Mesothelial cell of epicardium (in vitro differentiated cells): ENCODE results near the gene FCRLA. TPM values are rescaled to one million over a fixed set of nuclear protein-coding genes. Genes with fewer than 3 reads are reported as not detected.
A peak's percentile ranks its signal among the peaks of the same experiment; 100 is the strongest.

ENCODE experiments used
- DNase-seq, 2 experiments: peaks; one replicate each; pipeline ENCODE4 v3.0.0; 2021; ENCODE audit warnings: low spot score in 2 of 2; ENCODE audit not compliant: unreplicated experiment in 2 of 2
- H3K27ac Mint-ChIP-seq: 2 replicates; pipeline ENCODE4 v1.8.0; 2021; ENCODE audit warnings: mixed read lengths
- H3K27me3 Mint-ChIP-seq: 2 replicates; pipeline ENCODE4 v1.8.0; 2021; ENCODE audit warnings: low read depth, mixed read lengths
- H3K36me3 Mint-ChIP-seq: 2 replicates; pipeline ENCODE4 v1.8.0; 2021; ENCODE audit warnings: mixed read lengths
- H3K4me1 Mint-ChIP-seq: 2 replicates; pipeline ENCODE4 v1.8.0; 2021; ENCODE audit warnings: mixed read lengths
- H3K4me3 Mint-ChIP-seq: 2 replicates; pipeline ENCODE4 v1.8.0; 2021; ENCODE audit warnings: mild to moderate bottlenecking, moderate library complexity, mixed read lengths
- H3K9me3 Mint-ChIP-seq: 2 replicates; pipeline ENCODE4 v1.8.0; 2021; ENCODE audit warnings: mixed read lengths
- total RNA-seq: library from RNA; stranded (reverse); gene quantifications from 3 replicates; pipeline ENCODE4 v1.2.1, GENCODE V29; 2021
- TF ChIP-seq, protein P1 (sequence below): fragments of 200-600 bp; sonication (generic); IDR thresholded peaks from one replicate; pipeline ENCODE4 v1.5.0; 2021; ENCODE audit warnings: antibody characterized with exemption; ENCODE audit not compliant: unreplicated experiment

The FCRLA gene
- total RNA-seq, 1 donor from 2014 or later: not detected

DNA sequence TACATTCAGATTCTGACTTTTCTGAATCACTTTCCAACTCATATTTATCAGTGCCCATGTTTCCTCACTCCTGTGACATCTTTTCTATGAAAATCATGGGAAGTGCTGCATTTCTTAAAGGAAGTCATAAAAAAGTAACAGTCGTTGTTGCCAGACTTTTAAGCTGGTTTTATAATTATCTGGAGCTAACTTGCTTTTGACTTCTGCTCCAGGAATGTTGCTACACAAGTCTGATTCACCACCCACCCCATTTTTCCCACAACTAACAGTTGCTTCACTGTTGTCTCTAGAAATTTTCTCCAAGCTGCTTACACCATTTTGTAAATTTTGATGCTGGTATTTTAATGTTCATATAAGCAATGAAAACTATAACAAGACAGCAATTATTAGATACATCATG lies 26.5 kb downstream of the FCRLA start:
- H3K9me3 Mint-ChIP-seq: no peaks in the 10 kb centered on the region
- H3K27me3 Mint-ChIP-seq: peaks cover 3% of the 10 kb centered on the region
- no peak overlapping the region for H3K4me3 Mint-ChIP-seq
- DNase-seq: no peak
- TF ChIP-seq, protein P1, sequence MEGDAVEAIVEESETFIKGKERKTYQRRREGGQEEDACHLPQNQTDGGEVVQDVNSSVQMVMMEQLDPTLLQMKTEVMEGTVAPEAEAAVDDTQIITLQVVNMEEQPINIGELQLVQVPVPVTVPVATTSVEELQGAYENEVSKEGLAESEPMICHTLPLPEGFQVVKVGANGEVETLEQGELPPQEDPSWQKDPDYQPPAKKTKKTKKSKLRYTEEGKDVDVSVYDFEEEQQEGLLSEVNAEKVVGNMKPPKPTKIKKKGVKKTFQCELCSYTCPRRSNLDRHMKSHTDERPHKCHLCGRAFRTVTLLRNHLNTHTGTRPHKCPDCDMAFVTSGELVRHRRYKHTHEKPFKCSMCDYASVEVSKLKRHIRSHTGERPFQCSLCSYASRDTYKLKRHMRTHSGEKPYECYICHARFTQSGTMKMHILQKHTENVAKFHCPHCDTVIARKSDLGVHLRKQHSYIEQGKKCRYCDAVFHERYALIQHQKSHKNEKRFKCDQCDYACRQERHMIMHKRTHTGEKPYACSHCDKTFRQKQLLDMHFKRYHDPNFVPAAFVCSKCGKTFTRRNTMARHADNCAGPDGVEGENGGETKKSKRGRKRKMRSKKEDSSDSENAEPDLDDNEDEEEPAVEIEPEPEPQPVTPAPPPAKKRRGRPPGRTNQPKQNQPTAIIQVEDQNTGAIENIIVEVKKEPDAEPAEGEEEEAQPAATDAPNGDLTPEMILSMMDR: no peak
- peak overlapping the region; percentile 74 for H3K27ac Mint-ChIP-seq
- no peaks in the 10 kb centered on the region for H3K36me3 Mint-ChIP-seq
- peaks cover 45% of the 10 kb centered on the region for H3K4me1 Mint-ChIP-seq

DNA sequence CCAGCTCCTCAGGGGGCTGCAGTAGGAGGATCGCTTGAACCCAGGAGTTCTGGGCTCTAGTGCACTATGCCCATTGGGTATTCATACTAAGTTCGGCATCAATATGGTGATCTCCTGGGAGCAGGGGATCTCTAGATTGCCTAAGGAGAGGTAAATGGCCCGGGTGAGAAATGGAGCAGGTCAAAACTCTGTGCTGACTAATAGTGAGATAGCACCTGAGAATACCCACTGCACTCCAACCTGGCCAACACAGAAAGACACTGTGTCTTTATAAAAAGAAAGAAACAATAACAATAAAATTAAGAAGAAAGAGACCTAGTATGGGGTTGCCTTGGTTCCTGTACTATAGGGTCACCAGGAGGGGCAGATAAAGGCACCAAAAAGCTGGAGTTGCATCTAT lies 28.8 kb downstream of the FCRLA start:
- H3K4me3 Mint-ChIP-seq: no peak overlapping the region
- H3K27me3 Mint-ChIP-seq: peaks cover 3% of the 10 kb centered on the region
- no peak for DNase-seq
- no peaks in the 10 kb centered on the region for H3K36me3 Mint-ChIP-seq
- H3K27ac Mint-ChIP-seq: no peak overlapping the region
- peaks cover 26% of the 10 kb centered on the region for H3K4me1 Mint-ChIP-seq
- no peaks in the 10 kb centered on the region for H3K9me3 Mint-ChIP-seq
- TF ChIP-seq, protein P1: no peak

- TF ChIP-seq, protein P1: no peak
- DNase-seq: no peak
- no peaks in the 10 kb centered on the region for H3K36me3 Mint-ChIP-seq
- peaks cover 20% of the 10 kb centered on the region for H3K4me1 Mint-ChIP-seq
- H3K27me3 Mint-ChIP-seq: peaks cover 3% of the 10 kb centered on the region
- H3K4me3 Mint-ChIP-seq: no peak overlapping the region
- H3K27ac Mint-ChIP-seq: no peak overlapping the region
- no peaks in the 10 kb centered on the region for H3K9me3 Mint-ChIP-seq
Observed at GRCh38 chr1:161736335-161736969, 29.4 kb downstream of the FCRLA start.

DNA sequence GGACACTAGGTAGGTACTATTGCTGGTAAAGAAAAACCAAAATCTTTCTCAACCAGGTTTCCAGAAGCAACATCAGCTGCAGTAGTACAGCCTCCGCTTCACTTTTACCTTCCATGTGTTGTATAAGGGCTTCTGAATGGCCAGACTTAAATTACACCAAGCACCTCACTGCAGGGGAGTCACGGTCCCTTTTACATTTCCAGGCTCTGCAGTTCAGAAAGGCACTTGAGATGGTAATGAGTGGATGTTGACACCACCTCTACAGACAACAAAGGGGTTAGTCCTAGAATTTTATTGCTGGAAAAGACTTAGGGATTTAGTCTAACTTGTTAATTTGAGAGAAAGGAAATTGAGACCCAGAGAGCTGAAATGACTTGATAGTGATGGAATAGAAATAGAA lies 30.6 kb downstream of the FCRLA start:
- no peaks in the 10 kb centered on the region for H3K9me3 Mint-ChIP-seq
- H3K4me3 Mint-ChIP-seq: no peak overlapping the region
- TF ChIP-seq, protein P1: no peak
- no peak for DNase-seq
- peaks cover 6% of the 10 kb centered on the region for H3K27me3 Mint-ChIP-seq
- H3K36me3 Mint-ChIP-seq: no peaks in the 10 kb centered on the region
- no peak overlapping the region for H3K27ac Mint-ChIP-seq
- H3K4me1 Mint-ChIP-seq: peaks cover 14% of the 10 kb centered on the region

DNA sequence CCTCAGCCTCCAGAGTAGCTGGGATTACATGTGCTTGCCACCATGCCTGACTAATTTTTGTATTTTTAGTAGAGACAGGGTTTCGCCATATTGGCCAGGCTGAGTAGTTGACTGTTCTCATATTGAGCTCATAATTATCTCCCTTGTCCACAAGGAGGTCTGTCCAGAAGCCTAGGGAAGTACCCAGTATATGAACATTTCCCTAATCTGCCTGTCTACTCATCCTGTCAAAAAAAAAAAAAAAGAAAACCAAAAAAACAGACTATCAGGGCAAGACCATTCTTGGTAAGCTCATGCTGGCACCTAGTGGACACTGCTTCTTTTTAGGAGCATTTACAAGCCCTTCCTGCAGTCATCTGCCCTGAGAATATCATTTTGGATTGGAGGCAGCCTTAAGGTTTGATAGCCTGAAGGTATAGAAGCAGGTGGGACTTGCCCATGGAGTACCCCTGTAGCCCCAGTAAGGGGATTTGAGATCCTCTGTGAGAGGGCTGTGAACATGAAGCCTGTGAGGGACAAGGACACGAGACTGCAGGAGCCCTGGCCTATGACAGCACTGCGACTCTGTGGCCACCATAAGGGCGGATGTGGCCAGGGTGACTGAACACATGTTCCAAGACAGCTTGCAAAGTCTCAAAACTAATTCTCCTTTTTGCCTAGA lies 31.7 kb downstream of the FCRLA start:
- no peak for DNase-seq
- TF ChIP-seq, protein P1: no peak
- peaks cover 6% of the 10 kb centered on the region for H3K27me3 Mint-ChIP-seq

More for the DNA sequence above, 31.7 kb downstream of the FCRLA start:
- Mint-ChIP-seq H3K4me3 (no peak overlapping the region), H3K36me3 (no peaks in the 10 kb centered on the region), H3K27ac (no peak overlapping the region), H3K4me1 (peaks cover 7% of the 10 kb centered on the region), H3K9me3 (no peaks in the 10 kb centered on the region)
